ENCODE measurements around the gene MEX3A.
A peak's percentile ranks its signal among the peaks of the same experiment; 100 is the strongest.

DNA sequence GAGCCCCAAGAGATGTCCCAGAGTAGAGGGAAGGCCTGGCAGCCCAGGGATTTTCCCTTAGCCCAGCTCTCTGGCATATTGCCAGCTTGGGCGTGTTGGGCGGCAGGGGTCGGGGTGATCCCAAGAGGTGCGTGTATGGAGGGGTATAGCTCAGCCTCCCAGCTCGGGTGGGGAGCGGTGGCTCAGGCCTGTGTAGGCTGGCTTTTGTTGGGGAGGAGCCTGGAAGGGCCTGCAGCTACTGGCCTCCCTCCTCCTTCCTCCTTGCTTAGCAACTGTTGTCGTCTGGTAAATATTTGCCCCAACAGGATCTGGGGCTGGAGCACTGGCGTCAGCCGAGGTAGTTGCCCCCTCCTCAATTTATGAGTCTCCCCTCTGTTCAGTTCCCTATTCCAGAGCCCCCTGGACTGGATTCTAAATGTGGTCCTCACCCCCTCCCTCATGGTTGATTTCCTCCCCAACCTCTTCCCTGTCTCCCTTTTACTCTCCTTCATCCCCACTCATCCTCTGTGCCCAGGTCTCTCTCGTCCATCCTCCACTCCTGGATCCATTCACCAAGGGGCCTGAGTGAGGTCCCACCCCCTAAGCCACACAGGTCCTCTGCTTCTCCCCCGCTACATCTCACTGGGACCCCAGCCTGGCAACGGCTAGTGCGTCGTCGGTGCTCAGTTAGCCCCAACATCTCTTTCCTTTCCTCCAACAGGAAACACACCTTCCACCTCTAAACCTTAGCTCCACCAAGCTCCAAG is 22.0 kb upstream of the MEX3A start:
- TF ChIP-seq, protein P1, sequence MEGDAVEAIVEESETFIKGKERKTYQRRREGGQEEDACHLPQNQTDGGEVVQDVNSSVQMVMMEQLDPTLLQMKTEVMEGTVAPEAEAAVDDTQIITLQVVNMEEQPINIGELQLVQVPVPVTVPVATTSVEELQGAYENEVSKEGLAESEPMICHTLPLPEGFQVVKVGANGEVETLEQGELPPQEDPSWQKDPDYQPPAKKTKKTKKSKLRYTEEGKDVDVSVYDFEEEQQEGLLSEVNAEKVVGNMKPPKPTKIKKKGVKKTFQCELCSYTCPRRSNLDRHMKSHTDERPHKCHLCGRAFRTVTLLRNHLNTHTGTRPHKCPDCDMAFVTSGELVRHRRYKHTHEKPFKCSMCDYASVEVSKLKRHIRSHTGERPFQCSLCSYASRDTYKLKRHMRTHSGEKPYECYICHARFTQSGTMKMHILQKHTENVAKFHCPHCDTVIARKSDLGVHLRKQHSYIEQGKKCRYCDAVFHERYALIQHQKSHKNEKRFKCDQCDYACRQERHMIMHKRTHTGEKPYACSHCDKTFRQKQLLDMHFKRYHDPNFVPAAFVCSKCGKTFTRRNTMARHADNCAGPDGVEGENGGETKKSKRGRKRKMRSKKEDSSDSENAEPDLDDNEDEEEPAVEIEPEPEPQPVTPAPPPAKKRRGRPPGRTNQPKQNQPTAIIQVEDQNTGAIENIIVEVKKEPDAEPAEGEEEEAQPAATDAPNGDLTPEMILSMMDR (IDR thresholded peaks at IDR 0.05) = no peak
- TF ChIP-seq POLR2A (IDR thresholded peaks at IDR 0.05) (peak; percentile 16 to 32), EP300 (IDR thresholded peaks at IDR 0.05) (peak in 1 of 2 donors; percentile 65)

Data from tibial nerve (tissue), 4 donors.